HG02852 (cell line): ENCODE results near the gene SPOCD1.

ENCODE experiments used
- ATAC-seq: cut with Tn5 transposase; IDR thresholded peaks from one replicate; pipeline ENCODE4 v1.9.1; 2021; ENCODE audit warnings: mild to moderate bottlenecking, moderate library complexity; ENCODE audit not compliant: unreplicated experiment

The SPOCD1 gene

GRCh38 chr1:31773861-31774260 lies 42.0 kb downstream of the SPOCD1 start:
- no peak for ATAC-seq

- no peak for ATAC-seq
These were observed 43.1 kb downstream of the SPOCD1 start for GRCh38 chr1:31772669-31773248.

DNA sequence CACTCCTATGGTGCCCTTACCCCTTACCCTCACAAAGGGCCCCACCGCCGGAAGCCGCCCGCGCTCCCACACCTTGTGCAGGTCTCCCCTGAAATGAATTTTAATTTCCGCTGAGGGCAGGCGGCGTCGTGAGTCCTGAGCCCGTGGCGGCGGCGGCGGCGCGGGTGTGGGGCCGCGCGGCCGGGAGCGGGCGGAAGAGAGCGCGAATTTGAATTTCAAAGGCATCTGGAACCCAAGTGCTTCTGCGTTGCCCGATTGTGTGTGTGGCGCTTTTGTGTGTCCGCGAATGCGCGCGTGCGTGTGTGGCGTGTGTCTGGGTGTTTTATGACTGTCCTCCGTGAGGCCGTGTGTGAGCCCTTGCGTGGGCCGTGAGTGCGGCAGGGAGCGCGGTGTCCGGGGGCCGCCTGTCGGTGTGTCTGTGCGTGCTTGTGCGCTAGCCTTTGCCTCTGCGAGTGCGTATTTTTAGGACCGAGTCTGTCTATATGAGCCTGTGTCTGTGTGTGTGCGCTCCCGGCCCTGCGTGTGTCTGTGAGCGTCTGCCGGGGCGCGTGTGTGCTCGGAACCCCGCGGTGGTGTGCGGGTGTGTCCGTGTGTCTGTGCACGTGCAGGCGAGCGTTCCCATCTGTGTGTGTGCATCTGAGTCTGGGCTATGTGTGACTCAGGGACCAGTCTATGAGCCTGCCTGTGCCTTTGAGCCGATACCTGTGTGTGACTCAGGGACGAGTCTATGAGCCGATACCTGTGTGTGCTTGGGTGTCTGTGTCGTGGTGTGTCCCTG lies 43.7 kb downstream of the SPOCD1 start:
- no peak for ATAC-seq

DNA sequence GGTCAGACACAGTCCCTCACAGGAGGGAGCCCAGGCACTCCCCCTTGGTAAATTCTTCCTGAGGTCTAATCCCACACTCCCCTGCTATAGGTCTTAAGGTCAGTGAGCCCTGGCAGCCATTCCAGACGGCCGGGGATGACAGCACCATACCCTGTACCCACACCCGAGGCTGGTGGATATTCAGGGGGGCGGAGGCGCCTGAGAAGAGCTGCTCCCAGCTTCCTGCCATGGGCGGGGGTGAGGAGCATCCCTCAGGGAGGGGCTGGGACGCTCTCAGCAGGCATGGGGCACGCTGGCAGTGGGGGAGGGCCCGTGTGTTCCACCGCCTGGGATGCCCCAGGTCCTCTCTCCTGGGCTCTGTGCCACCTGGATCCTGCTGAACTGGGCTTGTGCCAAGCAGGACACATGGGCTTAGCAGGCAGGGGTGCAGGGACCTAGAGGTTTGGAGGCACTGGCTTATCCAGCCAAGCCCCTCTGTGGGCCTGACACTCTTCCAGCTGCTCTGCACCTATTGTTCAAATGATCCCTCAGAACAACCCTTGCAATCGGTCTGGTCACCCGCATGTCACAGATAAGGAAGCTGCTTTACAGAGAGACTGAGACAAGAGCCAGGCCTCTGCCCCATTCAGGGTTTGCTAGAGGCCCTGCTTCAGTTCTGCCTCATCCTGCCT lies 46.0 kb downstream of the SPOCD1 start:
- no peak for ATAC-seq

DNA sequence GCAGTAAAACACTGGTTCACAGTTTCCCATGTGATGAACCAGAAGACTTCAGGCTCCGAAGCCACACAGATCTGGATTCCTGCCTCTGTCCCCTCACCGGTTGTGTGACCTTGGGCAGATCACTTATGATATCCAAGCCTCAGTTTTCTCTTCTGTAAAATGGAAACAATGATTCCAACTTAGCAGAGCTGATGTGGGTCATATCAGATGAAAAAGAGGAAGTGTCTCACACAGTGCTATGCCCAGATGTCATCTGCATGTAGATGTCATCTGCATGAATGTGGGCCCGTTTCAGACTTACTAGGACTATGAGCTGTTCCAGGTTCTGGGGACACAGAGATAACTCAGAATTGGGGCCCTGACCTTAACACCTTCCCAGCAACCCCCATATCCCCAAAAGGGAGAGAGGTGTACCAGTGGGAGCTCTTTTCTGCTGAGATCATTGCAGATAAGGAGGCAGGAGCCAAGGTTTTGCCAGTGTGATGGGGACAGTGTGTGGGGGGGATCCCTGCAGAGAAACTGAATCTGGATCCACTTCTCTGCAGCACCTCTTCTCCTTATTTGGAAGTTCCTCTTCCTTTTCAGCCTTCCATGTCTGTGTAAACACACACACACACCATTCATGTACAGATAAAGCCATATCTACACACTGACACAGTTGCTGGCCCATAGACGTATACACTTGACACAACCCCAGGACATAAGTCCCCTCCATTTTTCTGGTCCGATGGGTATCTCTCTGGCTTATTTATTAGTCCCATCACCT lies 46.7 kb downstream of the SPOCD1 start:
- ATAC-seq, result no peak

DNA sequence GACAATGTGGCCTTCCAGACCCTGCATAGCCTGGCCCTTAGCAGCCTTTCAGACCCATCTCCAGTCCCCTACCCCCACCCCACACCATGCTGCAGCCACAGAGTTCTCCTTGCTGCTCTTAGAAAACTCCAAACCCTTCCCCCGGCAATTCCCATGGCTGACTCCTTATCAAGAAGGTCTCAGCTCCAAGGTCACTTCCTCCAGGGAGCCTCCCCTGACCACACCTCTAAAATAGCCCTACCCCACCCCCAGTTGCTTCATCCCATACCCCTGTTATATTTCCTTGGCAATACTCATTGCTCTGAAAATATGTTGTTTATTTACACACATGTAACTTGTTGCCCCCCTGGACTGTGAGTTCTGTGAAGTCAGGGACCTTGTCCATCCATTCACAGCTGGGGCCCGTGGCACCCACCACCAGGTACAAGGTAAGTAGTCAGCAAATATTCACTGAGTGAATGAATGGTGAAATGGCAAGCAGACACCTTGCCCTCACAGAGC lies 47.4 kb downstream of the SPOCD1 start:
- ATAC-seq, result no peak

DNA sequence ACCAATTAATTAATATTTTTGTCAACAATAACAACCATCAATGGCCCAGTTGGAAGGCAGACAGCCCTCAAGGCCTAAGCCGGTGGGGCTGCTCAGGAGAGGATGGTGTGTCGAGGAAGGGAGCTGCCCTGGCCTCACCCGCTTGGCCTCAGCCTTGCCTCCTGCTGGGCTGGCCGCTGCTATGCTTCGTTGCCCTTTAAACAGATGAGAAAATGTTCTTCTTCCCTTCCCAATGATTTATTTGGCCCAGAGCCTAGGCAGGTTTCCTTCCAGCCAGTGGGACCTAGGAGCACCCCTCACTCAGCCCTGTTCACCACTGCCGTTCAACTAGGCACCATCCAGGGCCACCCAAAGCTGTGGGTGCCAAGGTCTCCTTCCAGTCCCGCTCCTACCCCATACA lies 48.6 kb downstream of the SPOCD1 start:
- ATAC-seq, result no peak

GRCh38 chr1:31765516-31765915 lies 50.3 kb downstream of the SPOCD1 start:
- ATAC-seq, result no peak

- ATAC-seq, result no peak
These were observed 50.8 kb downstream of the SPOCD1 start for GRCh38 chr1:31765041-31765467.

DNA sequence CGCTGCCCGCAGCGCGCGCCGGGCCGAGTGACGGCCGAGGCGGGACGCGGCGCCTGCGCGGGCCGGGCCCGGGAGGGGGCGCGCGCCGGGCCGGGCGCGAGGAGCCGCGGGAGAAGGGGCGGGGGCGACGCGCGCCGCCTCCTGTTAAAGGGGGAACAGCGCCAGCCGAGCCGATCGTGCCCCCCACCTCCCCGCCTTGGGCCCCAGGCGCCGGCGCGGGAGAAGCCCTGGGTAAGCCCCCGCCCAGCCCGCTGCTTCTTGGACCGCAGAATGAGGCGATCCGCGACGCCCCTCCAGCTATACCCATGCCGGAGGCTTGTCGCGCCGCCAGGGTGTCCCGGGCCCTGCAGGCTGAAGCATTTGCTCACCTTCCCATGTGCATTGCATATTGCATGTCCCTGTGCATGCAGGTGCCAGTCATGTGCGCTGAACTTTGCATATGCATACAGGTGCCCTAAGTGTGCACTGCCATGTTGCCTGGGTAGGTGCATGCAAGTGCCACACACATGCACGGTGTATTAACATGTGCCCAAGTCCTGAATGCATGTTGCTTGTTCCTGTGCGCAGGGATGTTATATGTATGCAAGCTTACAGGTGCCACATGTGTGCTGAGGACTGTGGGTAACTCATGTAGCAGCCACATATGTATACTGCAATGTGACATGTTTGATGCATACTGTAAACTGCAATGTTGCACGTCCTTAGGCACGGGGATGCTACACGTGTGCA lies 51.3 kb downstream of the SPOCD1 start, which contains the start of gene ADGRB2:
TSS of gene ADGRB2 (minus strand) at position 29 of the 729 bp plus-strand sequence. CDS start 7,119 bp downstream, outside the sequence.
- no peak for ATAC-seq

- no peak for ATAC-seq
These were observed 52.0 kb downstream of the SPOCD1 start for GRCh38 chr1:31763671-31764311.

GRCh38 chr1:31762726-31763670 lies 52.8 kb downstream of the SPOCD1 start:
- no peak for ATAC-seq

- no peak for ATAC-seq
These were observed 53.5 kb downstream of the SPOCD1 start for GRCh38 chr1:31762323-31762722.

DNA sequence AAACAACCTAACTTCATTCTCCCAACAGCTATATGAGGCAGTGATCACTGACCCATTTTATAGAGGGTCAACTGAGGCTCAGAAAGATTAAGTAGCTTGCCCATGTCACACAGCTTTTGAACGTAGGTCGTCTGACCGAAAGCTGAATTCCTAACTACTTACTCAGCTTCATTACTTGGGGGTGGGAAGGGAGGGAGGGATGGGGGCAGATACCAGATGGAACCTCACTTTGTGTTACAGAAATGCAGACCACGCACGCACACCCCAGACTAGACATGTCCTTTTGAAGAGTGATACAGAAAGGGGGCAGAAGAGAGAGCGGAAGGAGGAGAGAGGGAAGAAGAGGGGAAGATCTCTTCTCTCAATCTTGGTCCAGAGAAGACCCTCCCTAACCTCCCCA lies 53.9 kb downstream of the SPOCD1 start:
- ATAC-seq, result no peak

GRCh38 chr1:31760471-31761470 lies 55.1 kb downstream of the SPOCD1 start:
- no peak for ATAC-seq

DNA sequence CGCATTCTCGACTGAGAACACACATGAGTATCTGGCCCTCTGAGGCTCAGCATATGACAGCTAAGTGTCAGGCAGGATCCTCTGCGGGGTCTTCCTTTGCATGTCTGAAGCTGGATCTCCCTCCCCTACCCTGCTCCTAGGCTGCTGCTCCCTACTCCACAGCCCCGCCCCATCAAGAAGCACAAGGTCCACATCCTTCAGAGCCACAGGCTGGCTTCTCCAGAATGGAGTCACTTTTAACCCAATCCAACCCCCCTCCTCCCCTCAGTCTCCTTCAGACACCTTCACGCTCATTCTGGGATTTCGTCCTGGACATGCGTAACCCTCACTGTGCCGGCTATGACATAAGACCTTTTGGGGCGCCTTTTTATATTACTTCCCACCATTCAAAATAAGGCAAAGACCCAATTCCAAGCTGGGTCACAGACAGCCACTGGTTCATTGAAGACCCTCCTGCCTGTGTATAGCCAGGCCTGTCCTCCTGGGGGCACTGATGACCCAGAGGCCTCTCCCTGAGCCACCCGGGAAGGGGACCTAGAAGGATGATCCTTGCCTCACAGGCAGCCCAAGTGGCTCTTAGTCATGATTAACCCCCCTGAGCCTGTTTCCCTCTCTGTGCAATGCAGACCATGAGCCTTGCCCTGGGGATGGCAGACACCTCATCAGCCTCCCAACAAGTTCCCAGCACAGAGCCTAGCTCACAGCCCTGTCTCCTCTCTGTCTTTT lies 56.4 kb downstream of the SPOCD1 start:
- ATAC-seq, result no peak

- no peak for ATAC-seq
These were observed 57.0 kb downstream of the SPOCD1 start for GRCh38 chr1:31758823-31759222.
